Measurements from ENCODE around the gene TAF3. TPM values are rescaled to one million over a fixed set of nuclear protein-coding genes. Genes with fewer than 3 reads are reported as not detected.

TAF3 gene
- total RNA-seq, 1 donor from 2014 or later: 10.8 TPM

- TF ChIP-seq, protein P1, sequence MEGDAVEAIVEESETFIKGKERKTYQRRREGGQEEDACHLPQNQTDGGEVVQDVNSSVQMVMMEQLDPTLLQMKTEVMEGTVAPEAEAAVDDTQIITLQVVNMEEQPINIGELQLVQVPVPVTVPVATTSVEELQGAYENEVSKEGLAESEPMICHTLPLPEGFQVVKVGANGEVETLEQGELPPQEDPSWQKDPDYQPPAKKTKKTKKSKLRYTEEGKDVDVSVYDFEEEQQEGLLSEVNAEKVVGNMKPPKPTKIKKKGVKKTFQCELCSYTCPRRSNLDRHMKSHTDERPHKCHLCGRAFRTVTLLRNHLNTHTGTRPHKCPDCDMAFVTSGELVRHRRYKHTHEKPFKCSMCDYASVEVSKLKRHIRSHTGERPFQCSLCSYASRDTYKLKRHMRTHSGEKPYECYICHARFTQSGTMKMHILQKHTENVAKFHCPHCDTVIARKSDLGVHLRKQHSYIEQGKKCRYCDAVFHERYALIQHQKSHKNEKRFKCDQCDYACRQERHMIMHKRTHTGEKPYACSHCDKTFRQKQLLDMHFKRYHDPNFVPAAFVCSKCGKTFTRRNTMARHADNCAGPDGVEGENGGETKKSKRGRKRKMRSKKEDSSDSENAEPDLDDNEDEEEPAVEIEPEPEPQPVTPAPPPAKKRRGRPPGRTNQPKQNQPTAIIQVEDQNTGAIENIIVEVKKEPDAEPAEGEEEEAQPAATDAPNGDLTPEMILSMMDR (IDR thresholded peaks at IDR 0.05): no peak
- no peaks in the 10 kb centered on the region for H3K27me3 ChIP-seq (ENCODE audit: low read depth)
- no peak for ATAC-seq
- peaks cover 7% of the 10 kb centered on the region for H3K9me3 ChIP-seq
- no peaks in the 10 kb centered on the region for H3K4me1 ChIP-seq
- no peak overlapping the region for H3K4me3 ChIP-seq
- no peak overlapping the region for H3K27ac ChIP-seq
- DNase-seq: no peak
- no peaks in the 10 kb centered on the region for H3K36me3 ChIP-seq
- intact Hi-C loops (cut with DNase I): no loop called here
Observed at GRCh38 chr10:7933262-7933661, 115.0 kb downstream of the TAF3 start.

GRCh38 chr10:7933757-7934156, 115.5 kb downstream of the TAF3 start:
- no peaks in the 10 kb centered on the region for H3K36me3 ChIP-seq
- intact Hi-C loops (cut with DNase I): no loop called here
- no peaks in the 10 kb centered on the region for H3K27me3 ChIP-seq (ENCODE audit: low read depth)
- DNase-seq (no peak), ATAC-seq (no peak)
- no peak overlapping the region for H3K4me3 ChIP-seq
- H3K4me1 ChIP-seq: no peaks in the 10 kb centered on the region
- TF ChIP-seq, protein P1 (IDR thresholded peaks at IDR 0.05): no peak
- peaks cover 7% of the 10 kb centered on the region for H3K9me3 ChIP-seq
- H3K27ac ChIP-seq: no peak overlapping the region

DNA sequence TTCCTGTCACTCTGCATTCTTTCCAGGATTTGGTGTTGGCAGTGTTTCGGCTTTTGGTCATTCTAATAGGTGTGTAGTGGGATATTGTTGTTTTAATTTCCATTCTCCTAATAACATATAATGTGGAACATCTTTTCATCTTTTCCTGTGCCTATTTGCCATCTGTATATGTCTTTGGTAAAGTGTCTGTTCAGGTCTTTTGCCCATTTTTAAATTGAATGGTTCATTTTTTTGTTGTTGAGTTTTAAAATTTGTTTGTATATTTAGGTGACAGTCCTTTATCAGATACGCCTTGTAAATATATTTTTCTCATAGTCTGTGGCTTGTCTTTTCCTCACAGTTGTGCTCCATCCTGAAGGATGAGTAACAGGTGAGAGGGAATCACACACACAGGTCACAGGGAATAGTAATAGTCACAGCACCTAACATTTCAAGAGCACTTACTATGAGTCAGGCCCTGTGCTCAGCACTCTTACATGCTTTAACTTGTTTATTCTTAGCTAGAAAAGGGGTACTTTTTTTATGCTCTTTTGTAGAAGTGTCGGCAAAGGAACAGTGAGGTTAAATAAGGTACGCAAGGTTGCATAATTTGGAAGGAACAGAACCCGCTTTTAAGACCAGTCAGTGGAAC, 119.1 kb downstream of the TAF3 start:
- no peaks in the 10 kb centered on the region for H3K36me3 ChIP-seq
- no peak overlapping the region for H3K27ac ChIP-seq
- DNase-seq: no peak
- no peak overlapping the region for H3K4me3 ChIP-seq
- intact Hi-C loops (cut with DNase I): no loop called here
- ATAC-seq: no peak
- H3K4me1 ChIP-seq: no peaks in the 10 kb centered on the region
- no peaks in the 10 kb centered on the region for H3K27me3 ChIP-seq (ENCODE audit: low read depth)
- H3K9me3 ChIP-seq: peaks cover 7% of the 10 kb centered on the region
- TF ChIP-seq, protein P1 (IDR thresholded peaks at IDR 0.05): no peak

GRCh38 chr10:7941576-7941975, 123.3 kb downstream of the TAF3 start:
- Histone ChIP-seq H3K36me3 (no peaks in the 10 kb centered on the region), H3K4me3 (no peak overlapping the region), H3K27ac (no peak overlapping the region), H3K27me3 (ENCODE audit: low read depth) (no peaks in the 10 kb centered on the region), H3K9me3 (peaks cover 7% of the 10 kb centered on the region), H3K4me1 (peaks cover 4% of the 10 kb centered on the region)
- no peak for DNase-seq
- TF ChIP-seq, protein P1 (IDR thresholded peaks at IDR 0.05): no peak
- ATAC-seq: no peak
- intact Hi-C loops (cut with DNase I): no loop called here

GRCh38 chr10:7942316-7942715, 124.0 kb downstream of the TAF3 start:
- TF ChIP-seq, protein P1 (IDR thresholded peaks at IDR 0.05): no peak
- no peaks in the 10 kb centered on the region for H3K27me3 ChIP-seq (ENCODE audit: low read depth)
- no peak for DNase-seq

More at GRCh38 chr10:7942316-7942715, 124.0 kb downstream of the TAF3 start:
- H3K4me3 ChIP-seq: no peak overlapping the region
- peaks cover 5% of the 10 kb centered on the region for H3K9me3 ChIP-seq
- no peak for ATAC-seq
- H3K36me3 ChIP-seq: no peaks in the 10 kb centered on the region
- no peak overlapping the region for H3K27ac ChIP-seq
- peaks cover 4% of the 10 kb centered on the region for H3K4me1 ChIP-seq
- intact Hi-C loops (cut with DNase I): no loop called here
